ENCODE measurements around the gene PNMA8C. TPM values are rescaled to one million over a fixed set of nuclear protein-coding genes. Genes with fewer than 3 reads are reported as not detected.
A peak's percentile ranks its signal among the peaks of the same experiment; 100 is the strongest.

Gene PNMA8C
- total RNA-seq, 1 donor from 2014 or later = 2.0 TPM

DNA sequence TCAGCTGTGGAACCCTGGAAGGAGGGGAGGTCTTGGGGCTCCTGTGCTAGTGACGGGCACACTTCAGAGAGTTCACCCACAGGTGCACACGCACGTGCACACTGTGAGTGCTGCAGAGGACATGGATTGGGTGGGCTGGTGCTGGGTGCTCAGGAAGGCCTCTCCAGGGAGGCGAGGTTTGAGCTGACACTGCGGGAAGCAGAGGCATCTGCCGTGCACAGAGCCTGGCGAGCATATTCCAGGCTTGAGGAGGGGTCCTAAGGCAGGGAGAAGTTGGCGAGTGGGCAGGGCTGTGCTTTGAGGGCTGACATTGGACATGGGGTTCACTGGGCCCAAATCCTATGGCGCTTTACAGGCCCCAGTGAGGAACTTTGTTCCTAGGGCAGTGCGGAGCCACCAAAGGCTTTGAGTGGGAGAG lies 41.0 kb downstream of the PNMA8C start:
- DNase-seq (ENCODE audit: extremely low spot score, unreplicated experiment) = no peak
- Mint-ChIP-seq H3K9me3 (no peaks in the 10 kb centered on the region), H3K4me3 (no peak overlapping the region), H3K4me1 (ENCODE audit: unreplicated experiment) (peaks cover 7% of the 10 kb centered on the region), H3K27me3 (no peaks in the 10 kb centered on the region), H3K36me3 (peaks cover 42% of the 10 kb centered on the region), H3K27ac (no peak overlapping the region)
- no peak for TF ChIP-seq CTCF (conservative IDR thresholded peaks at IDR 0.05)

- H3K4me1 Mint-ChIP-seq (ENCODE audit: unreplicated experiment) = peaks cover under 1% of the 10 kb centered on the region
- no peaks in the 10 kb centered on the region for H3K9me3 Mint-ChIP-seq
- peaks cover 45% of the 10 kb centered on the region for H3K36me3 Mint-ChIP-seq
- no peak for TF ChIP-seq CTCF (conservative IDR thresholded peaks at IDR 0.05)
- H3K27me3 Mint-ChIP-seq = no peaks in the 10 kb centered on the region
- no peak for DNase-seq (ENCODE audit: extremely low spot score, unreplicated experiment)
- no peak overlapping the region for H3K27ac Mint-ChIP-seq
- H3K4me3 Mint-ChIP-seq = no peak overlapping the region
Measured at GRCh38 chr19:46386996-46387712, 41.6 kb downstream of the PNMA8C start.

- peaks cover 45% of the 10 kb centered on the region for H3K36me3 Mint-ChIP-seq
- no peaks in the 10 kb centered on the region for H3K4me1 Mint-ChIP-seq (ENCODE audit: unreplicated experiment)
- no peak for DNase-seq (ENCODE audit: extremely low spot score, unreplicated experiment)
- H3K4me3 Mint-ChIP-seq = no peak overlapping the region
- TF ChIP-seq CTCF (conservative IDR thresholded peaks at IDR 0.05) = no peak
- H3K27me3 Mint-ChIP-seq = no peaks in the 10 kb centered on the region
- no peaks in the 10 kb centered on the region for H3K9me3 Mint-ChIP-seq
- no peak overlapping the region for H3K27ac Mint-ChIP-seq
Measured at GRCh38 chr19:46386151-46386550, 42.6 kb downstream of the PNMA8C start.

GRCh38 chr19:46385636-46386035 lies 43.1 kb downstream of the PNMA8C start:
- no peak overlapping the region for H3K27ac Mint-ChIP-seq
- H3K9me3 Mint-ChIP-seq = no peaks in the 10 kb centered on the region
- no peak for DNase-seq (ENCODE audit: extremely low spot score, unreplicated experiment)
- no peak for TF ChIP-seq CTCF (conservative IDR thresholded peaks at IDR 0.05)
- no peaks in the 10 kb centered on the region for H3K4me1 Mint-ChIP-seq (ENCODE audit: unreplicated experiment)
- H3K4me3 Mint-ChIP-seq = no peak overlapping the region
- H3K36me3 Mint-ChIP-seq = peaks cover 50% of the 10 kb centered on the region
- no peaks in the 10 kb centered on the region for H3K27me3 Mint-ChIP-seq

GRCh38 chr19:46384396-46384795 lies 44.3 kb downstream of the PNMA8C start:
- Mint-ChIP-seq H3K4me3 (no peak overlapping the region), H3K4me1 (ENCODE audit: unreplicated experiment) (no peaks in the 10 kb centered on the region), H3K27ac (no peak overlapping the region), H3K9me3 (no peaks in the 10 kb centered on the region), H3K36me3 (peaks cover 54% of the 10 kb centered on the region), H3K27me3 (no peaks in the 10 kb centered on the region)
- TF ChIP-seq CTCF (conservative IDR thresholded peaks at IDR 0.05) = no peak
- peak; percentile 60 for DNase-seq (ENCODE audit: extremely low spot score, unreplicated experiment)
